ENCODE measurements around the gene PTPRD.

The PTPRD gene

DNA sequence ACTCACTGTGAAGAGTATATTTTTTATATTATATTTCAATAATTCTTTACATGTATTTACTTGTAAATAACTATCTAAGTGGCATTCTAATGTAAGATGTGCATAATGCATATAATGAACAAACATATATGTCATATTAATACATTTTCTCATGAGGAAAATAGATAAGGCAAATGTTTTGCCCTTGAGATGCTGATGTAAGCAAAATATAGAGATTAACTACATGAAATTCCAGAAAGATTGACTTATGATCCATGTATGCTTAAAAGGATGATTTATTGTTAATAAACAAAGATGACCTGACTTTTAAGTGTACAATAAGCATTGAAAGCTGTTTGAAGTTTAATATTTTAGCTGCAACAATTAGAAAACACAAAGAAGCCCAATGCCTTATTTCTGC is 559.9 kb downstream of the PTPRD start:
- no peak for DNase-seq (ENCODE audit: low spot score)

DNA sequence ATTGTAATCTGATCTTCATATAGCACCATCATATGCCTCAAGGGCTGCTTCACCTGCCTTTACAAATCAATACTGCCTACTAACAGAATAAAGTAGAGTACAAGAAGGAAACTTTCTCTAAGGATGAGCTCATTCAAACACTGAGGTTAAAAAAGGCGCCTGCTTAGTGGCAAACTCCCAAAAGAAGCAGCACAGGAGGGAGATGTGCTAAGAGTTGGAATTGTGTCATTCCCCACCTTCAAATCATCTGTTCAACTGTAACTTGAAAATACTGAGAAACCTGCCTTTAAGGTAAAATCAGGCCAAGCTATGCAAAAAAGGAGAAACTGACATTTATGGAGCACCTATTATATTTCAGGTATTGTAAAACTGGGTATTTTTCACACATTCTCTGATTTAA is 560.6 kb downstream of the PTPRD start:
- no peak for DNase-seq (ENCODE audit: low spot score)

DNA sequence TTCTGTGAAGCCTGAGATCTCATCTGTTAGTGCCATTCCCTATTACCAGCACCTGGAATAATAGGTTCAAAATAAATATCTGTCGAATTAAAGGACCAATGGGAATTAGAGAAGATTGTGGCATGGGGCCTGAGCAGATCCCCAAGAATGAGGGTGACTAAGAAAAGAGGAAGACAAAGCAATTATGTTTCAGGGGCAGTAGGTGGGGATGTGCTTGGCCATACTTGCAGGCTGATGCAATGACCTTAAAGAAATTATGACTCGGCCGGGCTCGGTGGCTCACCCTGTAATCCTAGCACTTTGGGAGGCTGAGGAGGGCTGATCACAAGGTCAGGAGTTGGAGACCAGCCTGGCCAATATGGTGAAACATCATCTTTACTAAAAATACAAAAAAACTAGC is 562.8 kb downstream of the PTPRD start:
- no peak for DNase-seq (ENCODE audit: low spot score)

DNA sequence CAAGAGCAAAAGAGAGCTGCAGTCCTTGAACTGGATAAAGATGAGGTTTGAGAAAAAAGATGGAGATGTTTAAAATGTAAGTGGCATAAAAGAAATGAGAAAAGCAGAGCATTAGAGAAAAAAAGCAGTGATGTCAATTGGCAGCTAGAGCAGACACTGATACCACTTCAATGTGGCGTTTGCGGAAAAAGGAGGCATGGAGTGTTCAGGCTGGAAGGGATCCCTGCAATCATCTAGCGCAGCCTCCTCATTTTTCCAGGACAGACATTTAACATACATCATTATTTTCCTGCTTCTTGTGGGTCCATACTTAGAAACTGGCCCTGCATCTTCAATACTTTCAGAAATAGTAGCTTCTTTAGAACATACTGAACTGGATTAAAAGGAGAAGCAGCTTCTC is 563.8 kb downstream of the PTPRD start:
- DNase-seq (ENCODE audit: low spot score): no peak

DNA sequence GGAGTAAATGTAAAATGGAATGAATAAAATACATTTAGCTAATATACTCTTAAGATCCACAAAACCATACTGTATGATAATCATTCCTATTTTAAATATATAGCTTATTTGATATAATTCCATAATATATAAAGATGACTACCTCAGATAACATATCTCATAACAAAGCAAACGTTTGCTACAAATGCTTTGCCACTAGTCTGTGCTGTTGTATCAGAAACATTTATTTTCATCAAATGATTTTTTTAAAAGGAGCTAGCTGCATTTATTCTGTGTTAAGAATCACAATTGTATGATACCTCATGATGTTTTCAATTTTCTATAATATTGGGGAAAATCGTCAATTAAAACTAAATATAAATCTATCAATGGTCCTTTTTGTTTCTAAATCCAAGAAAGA is 567.2 kb downstream of the PTPRD start:
- DNase-seq (ENCODE audit: low spot score): no peak

DNA sequence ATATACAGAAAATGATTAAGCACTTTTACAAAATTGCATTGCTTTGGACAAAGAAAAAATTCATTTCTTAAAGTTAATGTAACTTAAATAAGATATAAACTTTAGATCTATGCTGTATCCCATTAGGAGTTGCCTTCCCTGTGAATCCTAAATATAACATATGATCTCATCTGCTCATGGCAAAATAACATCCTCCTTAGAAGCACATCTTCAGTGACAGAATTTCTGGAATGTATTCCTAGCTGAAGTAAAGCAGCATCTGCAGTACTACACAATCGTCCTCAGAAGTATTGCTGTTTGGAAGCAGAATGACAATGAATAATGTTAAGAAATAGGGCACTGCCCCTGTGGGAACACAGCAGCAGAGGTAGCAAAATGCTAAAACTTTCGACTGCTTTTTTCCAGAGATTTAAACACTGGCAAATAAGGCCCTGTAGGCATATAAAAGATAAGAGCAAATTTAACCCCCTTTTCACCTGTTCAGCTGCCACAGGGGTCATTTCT is 571.0 kb downstream of the PTPRD start:
- DNase-seq (ENCODE audit: low spot score): no peak

DNA sequence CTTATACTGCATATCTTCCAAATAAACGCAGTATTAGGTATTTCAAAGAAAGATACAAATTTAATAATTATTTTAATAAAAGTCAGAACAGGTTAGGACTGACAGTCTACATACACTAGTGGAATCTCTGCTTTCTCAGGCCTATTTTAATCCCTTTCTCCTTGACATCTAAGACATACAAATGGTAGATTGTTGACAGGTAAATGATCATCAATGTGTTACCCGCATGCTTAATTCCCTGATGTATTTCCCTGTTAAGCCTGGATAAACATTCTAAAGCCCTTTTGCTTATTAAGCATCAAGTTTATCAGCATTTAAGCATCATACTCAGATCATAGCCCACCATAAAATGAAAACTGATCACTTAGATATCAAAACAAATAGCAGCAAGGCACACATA is 576.7 kb downstream of the PTPRD start:
- DNase-seq (ENCODE audit: low spot score): no peak

DNA sequence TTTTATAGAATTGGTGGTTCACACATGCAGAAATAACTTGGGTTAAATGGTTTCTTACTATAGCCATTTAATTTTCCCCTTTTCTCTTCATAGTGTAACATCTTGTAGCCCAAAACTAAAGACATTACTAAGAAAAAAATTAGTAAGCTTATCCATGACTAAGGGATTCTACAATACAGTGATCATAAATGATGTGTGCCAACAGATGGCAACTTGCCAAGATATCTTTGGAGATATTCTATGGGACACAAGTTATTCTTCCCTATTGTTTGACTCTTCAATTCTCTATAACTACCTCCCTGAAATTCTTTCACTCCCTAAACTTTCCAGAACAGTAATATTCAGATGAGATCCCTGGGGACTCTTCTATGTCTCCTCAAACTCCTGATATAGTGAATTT is 580.6 kb downstream of the PTPRD start:
- no peak for DNase-seq (ENCODE audit: low spot score)

DNA sequence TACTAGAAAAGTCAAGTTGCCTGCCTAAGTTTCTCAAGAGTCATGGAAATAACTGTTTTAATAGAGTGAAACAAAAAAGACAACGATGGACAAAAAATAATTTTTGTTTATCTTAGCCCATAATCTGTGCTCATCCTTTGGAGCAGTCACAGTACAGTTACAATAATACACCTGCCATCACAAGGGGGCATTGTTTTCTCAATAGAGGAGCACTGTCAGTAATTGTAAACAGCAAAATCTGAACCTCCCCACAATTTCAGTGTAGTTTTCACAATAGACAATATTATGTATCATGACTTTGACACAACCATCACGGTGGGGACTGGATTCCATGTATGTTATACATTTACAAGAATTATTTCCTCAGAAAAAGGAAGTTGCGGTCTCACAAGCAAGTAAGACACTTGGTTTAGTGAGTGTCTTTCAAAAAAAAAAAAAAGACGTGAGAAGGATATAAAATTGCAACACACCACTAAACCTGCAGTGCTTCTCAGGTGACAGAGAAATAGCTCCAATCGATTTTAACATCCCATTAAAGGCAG is 586.3 kb downstream of the PTPRD start:
- DNase-seq (ENCODE audit: low spot score): no peak

DNA sequence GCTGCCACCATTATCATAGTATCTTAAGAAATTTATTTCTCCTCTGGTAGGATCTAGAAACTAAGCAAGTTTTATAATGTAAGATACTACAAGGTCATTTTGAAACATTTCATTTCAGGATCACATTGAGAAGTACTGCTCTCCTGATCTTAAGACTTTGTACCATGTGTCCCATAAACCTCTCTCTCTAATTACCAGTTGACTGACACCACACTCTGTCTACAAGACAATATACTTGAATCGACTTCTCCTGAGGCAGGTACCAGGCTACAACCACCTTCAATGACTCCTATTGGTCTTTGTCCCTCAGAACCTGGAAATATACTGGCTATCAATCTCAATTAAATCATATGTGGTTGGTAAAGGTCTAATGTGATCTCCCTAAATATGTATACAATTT is 597.0 kb downstream of the PTPRD start:
- no peak for DNase-seq (ENCODE audit: low spot score)

DNA sequence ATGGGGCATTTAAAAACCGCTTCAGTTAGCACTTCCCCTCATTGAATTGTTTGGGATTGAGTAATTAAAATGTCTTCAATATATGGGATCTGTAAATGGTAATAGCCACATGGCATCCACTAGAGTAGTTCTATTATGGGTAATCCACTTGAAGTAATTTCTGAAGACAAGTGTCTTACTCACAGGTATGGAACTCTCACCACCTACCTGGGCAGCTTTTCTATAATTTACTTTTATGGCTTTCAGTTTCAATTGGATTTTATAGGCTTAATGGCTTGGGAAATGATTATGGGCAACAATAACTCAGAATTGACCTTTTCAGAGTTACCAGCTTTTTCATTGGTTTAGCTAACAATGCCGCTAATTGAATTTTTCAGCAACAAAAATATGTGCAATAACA is 597.9 kb downstream of the PTPRD start:
- DNase-seq (ENCODE audit: low spot score): no peak

DNA sequence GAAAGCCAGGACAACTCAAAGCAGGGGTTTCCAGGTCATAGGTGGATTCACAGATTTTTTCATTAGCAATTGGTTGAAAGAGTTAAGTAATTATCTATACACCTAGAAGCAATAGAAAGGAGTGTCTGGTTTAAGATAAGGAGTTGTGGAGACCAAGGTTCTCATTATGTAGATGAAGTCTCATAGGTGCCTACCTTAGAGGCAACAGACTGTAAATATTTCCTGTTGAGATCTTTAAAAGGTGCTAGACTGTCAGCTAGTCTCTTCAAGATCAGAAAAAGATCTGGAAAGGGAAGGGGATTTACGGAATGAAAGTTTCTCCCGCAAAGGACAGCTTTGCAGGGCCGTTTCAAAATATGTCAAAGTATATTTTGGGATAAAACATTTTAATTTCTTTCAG is 603.4 kb downstream of the PTPRD start:
- no peak for DNase-seq (ENCODE audit: low spot score)

DNA sequence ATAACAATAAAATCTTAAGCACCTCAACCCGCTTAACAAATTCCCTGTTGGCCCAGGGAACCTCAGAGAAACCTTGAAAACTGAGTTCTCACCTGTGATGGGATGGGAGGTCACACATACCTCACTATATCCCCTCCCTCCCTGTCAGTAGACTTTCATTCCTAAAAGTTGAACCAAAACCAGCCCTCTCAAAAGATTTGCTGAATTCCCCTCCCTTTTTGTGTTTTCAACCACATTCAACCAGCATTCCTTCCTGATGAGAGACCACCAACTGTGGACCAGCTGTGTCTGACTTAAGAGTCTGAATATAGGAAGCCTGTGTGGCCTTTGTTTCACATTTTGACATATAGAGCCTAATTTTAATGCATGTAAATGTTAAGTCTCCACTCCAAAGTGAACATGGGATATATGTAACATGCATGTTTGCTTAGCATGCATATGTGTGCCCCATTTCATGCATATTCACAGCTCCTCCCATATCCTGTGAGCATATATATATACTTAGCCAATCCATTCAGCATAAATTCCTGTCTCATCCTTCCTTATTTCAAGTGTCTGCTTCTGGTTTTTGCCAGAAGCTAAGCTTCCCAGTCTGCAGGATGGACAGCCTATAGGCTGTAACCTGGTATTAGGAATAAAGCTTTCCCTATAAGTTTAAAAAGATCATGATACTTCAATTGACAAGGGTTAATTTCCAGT is 604.6 kb downstream of the PTPRD start:
- DNase-seq (ENCODE audit: low spot score): no peak

DNA sequence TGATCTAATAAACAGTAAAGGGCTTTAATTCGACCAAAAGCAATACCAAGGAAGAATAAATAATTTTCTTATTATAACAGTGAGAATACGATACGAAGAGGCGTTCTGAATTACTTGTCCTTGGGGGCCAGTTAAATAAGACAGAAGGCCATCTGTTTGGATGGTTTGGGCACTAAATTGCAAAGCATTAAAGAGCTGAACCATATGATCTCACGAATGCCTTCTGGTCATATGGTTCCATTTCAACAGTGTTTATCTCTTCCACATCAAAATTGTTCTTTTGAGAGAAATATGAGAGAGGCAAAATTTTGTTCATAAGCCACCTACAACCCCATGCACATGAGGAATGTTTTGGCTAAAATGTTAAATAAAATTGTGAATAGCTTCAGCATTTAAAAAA is 605.4 kb downstream of the PTPRD start:
- DNase-seq (ENCODE audit: low spot score): no peak

DNA sequence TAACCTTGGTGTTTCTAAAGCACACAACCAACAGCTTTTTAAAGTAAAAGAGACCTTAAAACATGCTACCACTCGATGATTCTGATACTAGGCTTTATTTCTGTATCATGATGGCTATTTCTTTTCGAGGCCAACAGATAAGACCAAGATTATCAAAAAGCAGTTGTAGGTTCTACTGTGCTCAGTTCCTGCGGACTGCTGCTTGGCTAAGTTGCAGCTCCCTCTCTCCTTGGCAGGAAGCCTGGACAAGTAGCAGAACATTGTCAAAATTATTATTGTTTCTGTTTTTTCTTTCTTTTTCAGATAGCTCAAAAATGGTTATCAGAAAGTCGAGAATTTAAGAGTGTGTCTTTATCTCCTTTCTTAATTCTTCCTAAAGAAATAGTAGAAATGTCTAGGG is 607.6 kb downstream of the PTPRD start:
- DNase-seq (ENCODE audit: low spot score): no peak

DNA sequence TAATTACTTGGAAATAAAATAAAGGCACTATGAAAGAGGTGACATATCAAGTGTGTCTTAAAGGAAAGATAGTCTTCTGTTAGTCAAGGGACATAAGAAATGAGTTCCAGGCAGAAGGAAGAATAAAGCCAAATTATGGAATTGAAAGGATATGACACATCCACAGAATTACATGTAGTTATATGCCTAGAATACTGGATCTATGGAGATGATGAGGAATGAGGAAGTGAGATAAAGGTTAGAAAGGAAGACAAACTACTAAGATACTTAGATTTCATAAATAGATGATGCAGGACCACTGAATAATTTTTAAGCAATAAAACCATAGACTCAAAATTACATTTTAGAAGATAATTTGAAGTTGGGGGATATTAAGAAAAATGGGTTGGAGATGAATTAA is 609.8 kb downstream of the PTPRD start:
- no peak for DNase-seq (ENCODE audit: low spot score)

DNA sequence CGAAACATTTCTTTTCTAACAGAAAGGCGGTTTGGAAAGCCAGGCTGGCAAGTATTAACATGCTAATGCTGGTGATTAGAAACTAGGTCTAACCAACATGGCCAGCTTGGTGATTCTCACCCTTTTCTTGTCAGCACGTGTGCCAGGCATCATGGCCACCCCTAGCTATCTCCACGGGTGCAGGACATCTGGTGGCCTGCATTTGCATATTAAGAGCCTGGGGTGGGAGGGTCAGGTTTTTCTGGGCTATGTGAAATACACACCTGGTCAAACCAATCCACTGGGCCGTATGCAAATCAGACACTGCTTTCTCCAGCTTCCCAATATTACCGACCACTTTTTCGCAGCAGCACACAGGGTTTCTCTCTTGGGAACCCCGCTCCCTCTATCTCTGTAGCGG is 612.1 kb downstream of the PTPRD start:
- DNase-seq (ENCODE audit: low spot score): no peak

DNA sequence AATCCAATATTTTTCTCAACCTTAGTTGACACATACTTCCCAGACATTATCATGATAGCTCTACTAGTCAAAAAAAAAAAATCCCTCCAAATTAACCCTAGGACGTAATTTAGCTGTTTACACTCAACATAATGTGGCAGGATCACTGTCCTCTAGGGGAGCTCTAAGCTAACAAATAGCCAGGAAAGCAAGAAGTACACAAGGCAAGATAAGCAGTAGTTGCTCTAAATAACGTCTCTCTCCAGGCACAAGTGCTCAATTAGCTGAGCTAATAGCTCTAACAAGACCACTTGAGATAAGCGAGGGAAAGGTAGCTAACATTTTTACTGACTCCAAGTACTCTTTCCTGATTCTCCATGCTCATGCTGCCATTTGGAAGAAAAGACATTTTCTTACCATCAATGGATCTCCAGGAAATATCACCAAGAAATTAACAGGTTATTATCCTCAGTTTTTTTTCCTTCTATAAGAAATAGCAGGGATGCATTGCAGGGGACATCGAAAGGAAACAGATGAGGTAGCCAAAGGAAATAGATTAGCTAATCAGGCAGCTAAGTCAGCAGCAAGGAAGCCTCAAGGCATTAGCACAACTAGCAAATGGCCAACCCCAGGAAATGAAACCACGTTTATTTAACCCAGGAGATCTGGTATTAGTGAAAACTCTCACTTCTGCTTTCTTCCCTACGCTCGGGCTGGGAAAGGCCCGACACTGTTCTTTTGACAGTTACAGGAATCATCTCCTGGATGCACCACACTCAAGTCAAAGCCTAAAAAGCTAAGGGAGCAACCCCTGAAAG is 614.1 kb downstream of the PTPRD start:
- no peak for DNase-seq (ENCODE audit: low spot score)

DNA sequence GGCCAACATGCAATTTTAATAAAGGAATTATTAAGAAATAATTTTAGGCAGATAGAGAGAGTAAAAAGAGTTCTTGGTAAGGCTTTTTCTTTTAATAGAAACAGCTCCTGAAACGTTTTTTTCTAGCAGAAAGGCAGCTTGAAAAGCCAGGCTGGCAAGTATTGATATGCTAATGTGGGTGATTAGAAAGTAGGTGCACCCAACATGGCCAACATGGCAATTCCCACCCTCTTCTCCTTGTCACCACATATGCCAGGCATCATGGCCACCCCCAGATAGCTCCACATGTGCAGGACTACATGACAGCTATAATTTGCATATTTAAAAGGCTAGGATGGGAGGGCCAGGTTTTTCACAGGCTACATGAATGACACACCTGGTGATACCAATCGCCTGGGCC is 615.2 kb downstream of the PTPRD start:
- no peak for DNase-seq (ENCODE audit: low spot score)

DNA sequence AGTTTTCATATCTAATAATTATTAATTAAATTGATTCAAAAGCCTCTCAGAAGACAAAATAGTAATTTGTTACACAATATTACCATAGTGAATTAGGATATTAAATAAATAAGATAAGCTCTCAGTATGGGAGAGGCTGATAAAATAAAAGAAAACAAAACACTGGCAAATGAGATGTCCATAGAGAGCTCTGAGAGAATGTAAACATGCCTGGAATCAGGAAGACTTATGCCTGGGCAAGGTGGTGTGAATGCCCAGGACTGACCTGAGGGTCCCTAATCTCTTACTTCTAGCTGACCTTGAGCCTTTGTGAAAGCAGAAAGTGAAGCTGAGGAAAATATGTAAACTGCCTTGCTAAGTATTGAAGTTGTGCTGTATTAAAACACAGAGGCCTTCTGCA is 616.5 kb downstream of the PTPRD start:
- DNase-seq (ENCODE audit: low spot score): no peak

DNA sequence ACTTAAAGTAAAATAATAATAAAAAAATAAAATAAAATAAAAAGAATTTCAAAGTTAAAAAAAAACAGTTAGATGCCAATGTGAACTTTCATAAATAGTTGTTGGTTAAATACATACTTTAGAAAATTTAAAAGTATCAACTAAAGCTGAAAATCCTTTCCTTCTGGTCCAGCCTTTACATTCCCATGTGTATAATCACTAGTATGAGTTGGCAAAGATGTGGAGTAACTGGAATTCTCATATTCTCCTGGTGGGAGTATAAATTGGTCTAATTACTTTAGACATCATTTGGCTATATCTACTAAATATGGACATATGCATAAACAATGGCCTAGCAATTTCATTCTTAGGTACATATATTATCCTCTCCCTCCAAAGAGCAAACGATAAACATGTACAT is 619.9 kb downstream of the PTPRD start:
- no peak for DNase-seq (ENCODE audit: low spot score)

DNA sequence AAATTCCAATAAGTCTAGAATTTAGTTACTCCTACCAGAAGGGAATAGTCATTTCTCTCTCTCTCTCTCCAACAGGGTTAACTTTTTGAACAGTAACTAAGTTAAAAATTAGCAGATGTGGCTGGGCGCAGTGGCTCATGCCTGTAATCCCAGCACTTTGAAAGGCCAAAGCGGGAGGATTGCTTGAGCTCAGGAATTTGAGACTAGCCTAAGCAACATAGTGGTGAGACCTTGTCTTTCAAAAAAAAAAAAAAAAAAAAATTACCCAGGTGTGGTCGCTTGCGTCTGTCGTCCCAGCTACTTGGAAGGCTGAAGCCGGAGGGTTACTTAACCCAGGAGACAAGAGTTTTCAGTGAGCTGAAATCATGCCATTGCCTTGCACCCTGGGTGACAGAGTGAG is 639.7 kb downstream of the PTPRD start:
- DNase-seq (ENCODE audit: low spot score): no peak

DNA sequence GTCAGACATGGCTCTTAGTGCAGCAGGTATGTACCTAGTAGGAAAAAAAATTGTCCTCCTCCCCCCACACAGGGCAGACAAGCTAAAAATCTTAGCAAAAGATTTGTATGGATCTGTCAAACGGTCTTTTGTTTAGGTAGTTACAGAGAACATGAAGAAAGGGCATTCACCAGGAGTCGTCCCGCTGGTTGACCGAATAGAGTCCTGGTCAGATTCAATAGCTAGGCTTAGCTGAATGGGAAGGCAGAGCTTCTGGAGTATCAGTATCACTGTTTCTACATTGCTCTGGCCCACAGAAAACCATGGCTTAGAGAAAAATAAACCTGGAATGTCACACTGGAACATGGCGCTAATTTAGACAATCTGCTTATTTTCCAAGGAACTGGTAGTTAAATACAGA is 642.3 kb downstream of the PTPRD start:
- no peak for DNase-seq (ENCODE audit: low spot score)

DNA sequence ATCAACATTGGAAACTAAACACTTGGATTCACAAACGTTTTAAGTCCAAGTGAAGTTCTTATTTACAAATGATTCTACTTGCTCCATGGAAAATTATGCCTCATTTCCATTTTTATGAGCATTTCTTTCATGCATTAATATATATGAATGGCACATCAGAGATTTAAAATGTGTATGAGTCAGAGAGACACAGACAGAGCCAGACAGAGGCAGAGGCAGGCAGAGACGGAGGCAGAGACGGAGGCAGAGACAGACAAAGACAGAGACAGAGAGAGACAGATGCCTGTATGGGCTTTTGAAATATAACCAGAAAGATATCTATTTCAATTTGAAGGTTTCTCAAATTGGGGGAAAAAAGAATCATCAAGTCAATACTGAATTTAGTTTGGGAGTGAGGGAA is 649.0 kb downstream of the PTPRD start:
- DNase-seq (ENCODE audit: low spot score): no peak
